Body of pancreas (tissue), 4 donors: Measurements from ENCODE around the gene MRGPRD. TPM values are rescaled to one million over a fixed set of nuclear protein-coding genes. Genes with fewer than 3 reads are reported as not detected.

Experiments
- ATAC-seq: fragments of 150-250 bp; one replicate; pipeline ENCODE4 v1.9.1; 2016
- DNase-seq, 4 donors: peaks; one replicate each; pipeline ENCODE4 v3.0.0-alpha.2; 2019
- H3K27ac ChIP-seq, 4 donors: fragments of 200-600 bp; sonication (generic); 1 replicate in 3 of 4; 2 replicates in 1 of 4; pipeline versions ENCODE4 v1.5.1 to v1.6.1; 2016 to 2019; ENCODE audit warnings: mild to moderate bottlenecking in 1 of 4, mixed read lengths in 1 of 4, moderate library complexity in 1 of 4
- H3K27me3 ChIP-seq, 2 donors: fragments of 200-600 bp; sonication (generic); one replicate each; pipeline ENCODE4 v1.6.0; 2016; ENCODE audit warnings: mild to moderate bottlenecking in 1 of 2
- H3K36me3 ChIP-seq, 2 donors: fragments of 200-600 bp; sonication (generic); replicated peaks in 1 of 2; 2 replicates each; pipeline ENCODE4 v1.5.1; 2016; ENCODE audit warnings: low read depth in 2 of 2; ENCODE audit not compliant: insufficient read depth in 1 of 2
- H3K4me1 ChIP-seq: fragments of 200-600 bp; sonication (generic); one replicate; pipeline ENCODE4 v1.6.0; 2016
- H3K4me3 ChIP-seq, 2 donors: fragments of 200-600 bp; sonication (generic); 1 replicate in 1 of 2; 2 replicates in 1 of 2; pipeline ENCODE4 v1.5.1; 2016 to 2019
- H3K9me3 ChIP-seq, 3 donors: fragments of 200-600 bp; sonication (generic); 1 replicate in 2 of 3; 2 replicates in 1 of 3; pipeline ENCODE4 v1.5.1; 2016
- CTCF ChIP-seq, 7 experiments: fragments of 450-650 bp in 4 of 7; fragments of 200-600 bp in 3 of 7; sonication (generic) in 3 of 7; IDR thresholded peaks; one replicate each; pipeline ENCODE4 v1.5.1; 2016 to 2019; ENCODE audit warnings: antibody characterized with exemption in 7 of 7
- POLR2A ChIP-seq, 3 donors: fragments of 450-650 bp; IDR thresholded peaks; one replicate each; pipeline ENCODE4 v1.6.1; 2016; ENCODE audit warnings: antibody characterized with exemption in 3 of 3, mild to moderate bottlenecking in 2 of 3
- WGBS, 2 donors: methylation state at CpG; one replicate each; pipeline ENCODE4 v1.1.5; 2017; 5-methylcytosine and 5-hydroxymethylcytosine counted together
- intact Hi-C: fragments of 100-400 bp; cut with DNase I; formaldehyde crosslinking; loops from one replicate; pipeline ENCODE4 v1.15.1; 2023
- total RNA-seq, 2 donors: library from RNA; depleted of rRNA; stranded (reverse); fragments of >200 nt; gene quantifications; one replicate each; pipeline ENCODE4 v1.1.0, GENCODE V29; 2016

Gene MRGPRD
- total RNA-seq, 2 donors from 2014 or later: not detected

- Histone ChIP-seq H3K27ac (no peak overlapping the region), H3K4me3 (no peak overlapping the region), H3K4me1 (no peaks in the 10 kb centered on the region), H3K9me3 (no peaks in the 10 kb centered on the region), H3K27me3 (no peaks in the 10 kb centered on the region), H3K36me3 (no peaks in the 10 kb centered on the region)
- ATAC-seq (no peak), DNase-seq (no peak)
- TF ChIP-seq CTCF (IDR thresholded peaks at IDR 0.05): no peak
- TF ChIP-seq POLR2A (IDR thresholded peaks at IDR 0.05): no peak
- intact Hi-C loops: no loop called here
- WGBS, 2 donors: 82 to 86% methylated on average over 15 of the region's 15 CpGs
Observed at GRCh38 chr11:68965901-68966853, 14.6 kb downstream of the MRGPRD start.

DNA sequence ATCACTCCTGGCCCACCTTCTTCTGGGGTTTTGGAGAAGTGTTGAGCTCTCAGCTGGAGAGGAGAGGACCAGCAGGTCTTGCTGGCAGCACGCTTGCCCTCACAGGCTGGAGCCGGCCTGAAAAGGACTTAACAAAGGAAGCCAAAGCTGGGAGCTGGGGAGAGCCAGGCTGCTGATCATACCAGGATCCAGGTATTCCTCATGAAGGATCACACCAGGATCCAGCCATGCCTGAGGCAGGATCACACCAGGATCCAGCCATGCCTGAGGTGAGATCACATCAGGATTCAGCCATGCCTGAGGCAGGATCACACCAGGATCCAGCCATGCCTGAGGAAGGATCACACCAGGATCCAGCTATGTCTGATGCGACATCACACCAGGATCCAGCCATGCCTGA is 17.0 kb downstream of the MRGPRD start:
- Histone ChIP-seq H3K27me3 (no peaks in the 10 kb centered on the region), H3K4me1 (no peaks in the 10 kb centered on the region), H3K9me3 (no peaks in the 10 kb centered on the region), H3K27ac (no peak overlapping the region), H3K36me3 (no peaks in the 10 kb centered on the region), H3K4me3 (no peak overlapping the region)
- 73 to 76% methylated on average over 3 of the region's 3 CpGs for WGBS, 2 donors
- no peak for ATAC-seq
- intact Hi-C loops: no loop called here
- DNase-seq: no peak
- TF ChIP-seq CTCF (IDR thresholded peaks at IDR 0.05) (no peak), POLR2A (IDR thresholded peaks at IDR 0.05) (no peak)

DNA sequence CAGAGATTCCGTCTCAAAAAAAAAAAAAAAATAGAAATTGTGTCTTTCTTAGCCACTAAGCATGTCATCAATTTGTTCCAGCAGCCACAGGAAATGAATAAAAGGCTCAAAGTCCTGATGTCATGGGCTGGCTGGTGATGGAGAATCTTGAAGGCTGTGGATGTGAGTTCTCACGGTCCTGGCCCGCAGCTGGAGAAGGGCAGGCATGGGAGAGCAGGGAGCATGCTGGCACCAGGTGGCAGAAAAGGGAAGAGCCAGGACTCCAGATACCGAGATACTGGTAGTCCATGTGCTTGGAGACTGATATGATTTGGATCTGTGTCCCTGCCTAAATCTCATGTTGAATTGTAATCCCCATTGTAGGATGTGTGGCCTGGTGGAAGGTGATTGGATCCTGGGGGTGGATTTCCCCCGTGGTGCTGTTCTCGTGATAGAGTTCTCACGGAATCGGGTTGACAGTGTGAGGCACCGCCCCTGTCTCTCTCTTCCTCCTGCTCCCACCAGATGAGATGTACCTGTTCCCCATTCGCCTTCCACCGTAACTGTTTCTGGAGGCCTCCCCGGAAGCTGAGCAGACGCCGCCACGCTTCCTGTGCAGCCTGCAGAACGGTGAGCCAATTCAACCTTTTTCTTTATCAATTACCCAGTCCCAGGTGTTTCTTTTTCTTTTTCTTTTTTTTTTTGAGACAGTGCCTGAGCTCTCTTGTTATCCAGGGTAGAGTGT is 18.1 kb downstream of the MRGPRD start:
- no peak for DNase-seq
- WGBS, 2 donors: 73 to 81% methylated on average over 16 of the region's 16 CpGs
- no peak overlapping the region for H3K27ac ChIP-seq
- no peaks in the 10 kb centered on the region for H3K9me3 ChIP-seq
- no peak for TF ChIP-seq CTCF (IDR thresholded peaks at IDR 0.05)
- no peak for TF ChIP-seq POLR2A (IDR thresholded peaks at IDR 0.05)
- H3K36me3 ChIP-seq: no peaks in the 10 kb centered on the region
- no peaks in the 10 kb centered on the region for H3K4me1 ChIP-seq
- intact Hi-C loops: no loop called here
- no peak overlapping the region for H3K4me3 ChIP-seq
- H3K27me3 ChIP-seq: no peaks in the 10 kb centered on the region
- no peak for ATAC-seq

DNA sequence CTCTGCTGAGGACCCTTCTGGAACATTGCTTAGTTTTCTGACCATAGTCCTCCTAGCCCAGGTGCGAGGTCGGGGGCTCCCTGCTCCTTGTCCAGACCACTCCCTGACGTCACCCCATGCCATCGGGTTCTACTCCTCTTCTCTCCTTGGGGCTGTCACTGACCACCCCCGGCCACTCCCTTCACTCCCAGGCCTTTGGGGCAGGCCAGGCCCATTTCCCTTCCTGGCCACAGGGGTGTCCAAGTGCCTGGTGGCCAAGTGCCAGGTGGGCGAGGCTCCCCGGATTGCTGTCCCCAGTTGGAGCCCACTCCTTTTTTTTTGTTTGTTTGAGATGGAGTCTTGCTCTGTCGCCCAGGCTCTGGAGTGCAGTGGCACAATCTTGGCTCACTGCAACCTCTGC is 19.5 kb downstream of the MRGPRD start:
- TF ChIP-seq POLR2A (IDR thresholded peaks at IDR 0.05): no peak
- no peak for TF ChIP-seq CTCF (IDR thresholded peaks at IDR 0.05)
- Histone ChIP-seq H3K27ac (no peak overlapping the region), H3K27me3 (no peaks in the 10 kb centered on the region), H3K4me3 (no peak overlapping the region), H3K36me3 (no peaks in the 10 kb centered on the region), H3K4me1 (no peaks in the 10 kb centered on the region), H3K9me3 (no peaks in the 10 kb centered on the region)
- WGBS, 2 donors: 57 to 59% methylated on average over 6 to 8 of the region's 8 CpGs
- DNase-seq (no peak), ATAC-seq (no peak)
- intact Hi-C loops: no loop called here
